ENCODE measurements around the gene U2AF1. TPM values are rescaled to one million over a fixed set of nuclear protein-coding genes. Genes with fewer than 3 reads are reported as not detected.
"Not testable (repeated sequence)": the region's sequence is repeated elsewhere in the genome, so short reads cannot be mapped to it uniquely, and the experiment has no call there.

Gene U2AF1
- total RNA-seq, 2 donors from 2014 or later = 27.5 to 33.7 TPM

GRCh38 chr21:43053112-43053511 lies 54.3 kb downstream of the U2AF1 start:
- DNase-seq (ENCODE audit: low spot score in 2 of 2); ATAC-seq; H3K36me3 Mint-ChIP-seq; H3K9me3 Mint-ChIP-seq; H3K27ac Mint-ChIP-seq: not testable (repeated sequence)

GRCh38 chr21:43045876-43046821 lies 61.2 kb downstream of the U2AF1 start:
- DNase-seq (ENCODE audit: low spot score in 2 of 2); H3K9me3 Mint-ChIP-seq; H3K36me3 Mint-ChIP-seq: not testable (repeated sequence)
- H3K27ac Mint-ChIP-seq = peak overlapping the region in 1 of 2 donors; percentile 91
- ATAC-seq = peak; percentile 44 to 50

DNA sequence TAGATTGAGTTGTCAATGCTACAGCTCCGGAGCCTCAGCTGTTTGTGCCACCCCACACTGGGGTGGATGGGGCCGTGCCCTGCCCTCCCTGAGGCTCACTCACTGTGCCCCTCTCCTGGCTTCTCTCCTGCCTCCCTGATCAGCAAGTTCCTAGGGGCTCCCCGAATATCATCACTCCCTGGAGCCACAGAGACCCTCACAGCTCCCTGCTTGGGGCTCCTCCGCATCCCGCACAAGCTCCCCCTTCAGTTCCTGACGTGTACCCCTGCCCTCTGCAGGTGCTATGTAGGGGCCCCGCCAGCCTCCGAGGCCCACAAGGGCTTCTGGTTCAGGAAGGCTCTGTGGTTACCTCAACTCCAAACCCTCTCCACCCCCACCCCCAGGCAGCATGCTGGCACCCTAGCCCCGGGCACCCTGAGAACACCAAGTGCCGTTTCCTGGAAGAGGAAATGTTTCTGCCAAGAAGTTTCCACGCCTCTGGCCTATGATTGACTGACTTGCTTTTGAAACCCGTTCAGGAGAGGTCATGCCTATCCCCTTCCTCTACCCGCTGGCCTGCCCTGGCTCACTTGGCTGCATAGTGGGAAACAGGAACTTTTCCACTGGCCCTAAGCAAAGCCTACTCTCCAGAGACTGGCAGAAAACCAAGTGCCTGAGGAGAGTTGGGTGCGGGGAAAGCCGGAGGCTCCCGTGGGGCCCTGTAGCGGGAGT lies 62.0 kb downstream of the U2AF1 start:
- peak overlapping the region; percentile 87 to 91 for H3K27ac Mint-ChIP-seq
- ATAC-seq (peak; percentile 52 to 69), DNase-seq (ENCODE audit: low spot score in 2 of 2) (peak in 1 of 2 donors; percentile 11)
- H3K36me3 Mint-ChIP-seq, H3K9me3 Mint-ChIP-seq: not testable (repeated sequence)

DNA sequence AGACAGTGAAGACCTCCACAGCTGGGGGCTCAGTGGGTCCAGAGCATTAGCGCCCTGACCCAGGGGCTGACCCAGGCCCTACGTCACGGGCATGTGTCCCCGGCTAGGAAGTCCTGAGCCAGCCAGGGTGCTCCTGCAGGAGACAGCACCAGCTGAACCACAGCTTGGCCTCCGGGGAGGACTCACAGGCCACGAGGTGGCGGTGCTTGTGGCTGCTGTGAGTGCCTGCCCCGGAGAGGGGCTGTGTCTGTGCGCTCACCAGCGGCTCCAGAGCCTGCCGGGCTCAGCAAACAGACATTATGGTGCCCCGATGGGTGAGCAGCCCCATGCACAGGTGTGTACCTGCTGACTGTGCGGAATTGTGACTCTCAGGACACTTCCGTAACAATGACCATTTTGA lies 62.8 kb downstream of the U2AF1 start:
- not testable (repeated sequence) for H3K9me3 Mint-ChIP-seq; H3K36me3 Mint-ChIP-seq; DNase-seq (ENCODE audit: low spot score in 2 of 2); ATAC-seq; H3K27ac Mint-ChIP-seq

DNA sequence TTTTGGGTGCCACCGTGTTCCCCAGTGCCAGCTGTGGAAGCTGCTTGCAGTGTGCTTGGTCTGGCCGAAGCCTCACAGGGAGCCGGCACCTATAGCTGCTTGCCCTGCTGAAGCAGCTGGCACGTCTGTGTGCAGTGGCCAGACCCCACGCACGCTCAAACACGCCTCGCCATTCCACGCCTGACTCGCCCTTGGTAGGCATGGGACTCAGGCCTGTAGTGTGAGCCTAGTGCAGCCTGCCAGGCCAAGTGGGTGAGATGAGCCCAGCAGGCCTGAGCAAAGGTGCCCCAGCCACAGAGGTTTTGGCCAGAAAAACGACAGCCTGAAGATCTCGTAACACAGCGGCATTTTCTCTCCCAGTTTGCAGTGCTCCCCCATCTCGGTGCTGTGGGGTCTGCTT lies 64.1 kb downstream of the U2AF1 start:
- ATAC-seq; H3K9me3 Mint-ChIP-seq; DNase-seq (ENCODE audit: low spot score in 2 of 2); H3K36me3 Mint-ChIP-seq; H3K27ac Mint-ChIP-seq: not testable (repeated sequence)

Other genes with a start within 250 kb of the U2AF1 start
- gene WDR4, start 228.0 kb downstream of the U2AF1 start, total RNA-seq = 10 to 100 TPM; 25.6 to 38.7 TPM
- gene NDUFV3, start 214.3 kb downstream of the U2AF1 start, total RNA-seq = 10 to 100 TPM; 25.3 to 25.7 TPM
- 1 to 10 TPM in 1 of 2 donors, under 1 TPM in 1; 0.18 to 2.7 TPM for gene ERVH48-1, start 181.9 kb downstream of the U2AF1 start, total RNA-seq
- 10 to 100 TPM; 16.0 to 20.2 TPM for gene PKNOX1, start 133.0 kb downstream of the U2AF1 start, total RNA-seq
- 10 to 100 TPM; 13.9 to 72.8 TPM for gene CBS, start 31.7 kb downstream of the U2AF1 start, total RNA-seq
- gene CRYAA, start 61.4 kb upstream of the U2AF1 start, total RNA-seq = not detected

All from activated naive CD4-positive, alpha-beta T cell treated with anti-CD3 and anti-CD28 coated beads, Interleukin-2, amount 50 U/mL, for 72 hours (primary cell).